Stimulated activated CD4-positive, alpha-beta T cell treated with anti-CD3 and anti-CD28 coated beads, Interleukin-1b, Interleukin-23, amount 100 ng/mL, for 24 hours (primary cell): ENCODE data around the gene ZNF334.

Experiments
- DNase-seq, 4 experiments: peaks; one replicate each; pipeline ENCODE4 v3.0.0-alpha.2; 2020; ENCODE audit warnings: low read depth in 4 of 4, low spot score in 1 of 4

The ZNF334 gene

GRCh38 chr20:46512943-46513844, at the start of gene ZNF334:
TSS of gene ZNF334 (minus strand) at chr20:46513559. CDS start at chr20:46512102, 1,457 bp downstream.
- peak in 3 of 4 experiments; percentile 19 to 42 (median 41) for DNase-seq

DNA sequence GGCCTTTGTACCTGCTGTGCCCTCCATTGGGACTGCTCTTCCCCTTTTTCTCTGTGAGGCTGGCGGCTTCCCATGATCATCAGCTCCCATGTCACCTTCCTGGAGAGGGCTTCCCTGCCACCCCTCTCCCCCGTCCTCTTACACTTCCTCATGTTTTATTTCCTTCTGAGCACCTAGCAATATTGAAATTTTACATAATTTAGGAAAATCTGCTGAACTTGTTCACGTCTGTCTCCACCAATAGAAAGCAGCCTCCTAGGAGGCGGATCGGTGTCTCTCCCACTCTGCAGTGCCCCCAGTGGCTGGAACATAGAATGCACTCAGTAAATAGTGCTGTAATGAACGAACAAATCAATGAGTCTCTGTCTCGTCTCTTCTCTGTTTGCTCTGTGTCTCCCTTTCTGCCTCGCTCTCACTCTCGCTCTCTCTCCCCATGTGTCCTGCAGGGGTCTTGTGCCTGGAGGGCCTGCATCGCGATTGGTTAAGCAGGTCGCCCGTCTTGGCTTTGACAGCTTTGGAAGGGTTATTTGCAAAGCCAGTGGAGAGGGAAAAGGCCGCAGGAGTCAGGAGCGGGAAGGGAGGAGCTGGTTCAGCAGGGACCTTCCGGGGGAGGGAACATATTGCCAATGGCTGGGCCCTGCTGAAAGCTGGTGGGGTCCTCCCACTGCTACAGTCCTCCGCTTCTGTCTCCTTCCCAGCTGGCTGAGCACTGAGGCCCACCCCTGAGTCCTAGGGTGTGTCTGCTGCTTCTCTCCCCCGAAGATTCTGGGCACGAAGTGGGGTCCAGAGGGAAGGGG, 49.2 kb upstream of the ZNF334 start:
- peak; percentile 28 to 60 (median 46) for DNase-seq

- no peak for DNase-seq
Measured at GRCh38 chr20:46562009-46562372, 48.6 kb upstream of the ZNF334 start.

- DNase-seq, result no peak
Measured at GRCh38 chr20:46559685-46560440, 46.5 kb upstream of the ZNF334 start.

DNA sequence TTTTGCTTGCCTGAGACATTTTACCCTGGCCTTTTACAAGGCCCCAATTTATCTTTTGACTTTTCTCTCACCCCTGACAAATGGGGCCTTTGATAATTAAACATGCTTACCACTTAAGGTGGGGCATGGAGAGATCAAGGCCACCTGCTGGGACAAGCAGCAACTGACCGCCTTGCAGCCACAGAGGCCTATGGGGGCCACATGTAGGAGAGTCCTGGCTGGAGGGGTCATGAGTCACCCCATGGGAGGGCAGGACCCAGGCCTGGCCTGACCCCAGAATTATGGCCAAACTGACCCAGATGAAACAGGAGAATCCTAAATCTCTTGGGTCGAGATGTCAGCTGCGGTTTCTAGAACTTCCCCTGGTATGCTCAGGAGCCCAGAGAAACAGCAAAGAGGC, 45.6 kb upstream of the ZNF334 start:
- no peak for DNase-seq

DNA sequence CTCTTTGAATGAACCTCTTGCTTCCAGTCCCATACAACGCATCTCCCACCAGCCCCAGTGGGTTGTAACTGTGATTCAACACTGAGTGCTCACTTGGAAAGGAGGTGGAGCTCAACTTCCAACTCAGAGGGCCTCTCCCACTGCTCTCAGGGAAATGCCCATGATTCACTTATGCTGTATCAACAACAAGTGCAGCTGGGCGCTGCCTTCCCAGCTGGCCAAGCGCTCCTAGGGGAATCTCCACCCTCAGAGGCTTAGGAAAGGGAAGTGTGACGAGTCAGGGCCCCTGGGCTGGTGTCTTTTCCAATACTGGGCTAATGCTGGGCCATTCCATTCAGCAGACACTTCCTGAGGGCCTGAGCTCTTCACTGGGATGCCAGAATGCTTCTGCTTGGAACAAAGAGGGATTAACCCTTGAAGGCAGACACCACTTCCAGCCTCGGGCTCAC, 45.2 kb upstream of the ZNF334 start:
- DNase-seq, result peak in 3 of 4 experiments; percentile 16 to 51 (median 16)

DNA sequence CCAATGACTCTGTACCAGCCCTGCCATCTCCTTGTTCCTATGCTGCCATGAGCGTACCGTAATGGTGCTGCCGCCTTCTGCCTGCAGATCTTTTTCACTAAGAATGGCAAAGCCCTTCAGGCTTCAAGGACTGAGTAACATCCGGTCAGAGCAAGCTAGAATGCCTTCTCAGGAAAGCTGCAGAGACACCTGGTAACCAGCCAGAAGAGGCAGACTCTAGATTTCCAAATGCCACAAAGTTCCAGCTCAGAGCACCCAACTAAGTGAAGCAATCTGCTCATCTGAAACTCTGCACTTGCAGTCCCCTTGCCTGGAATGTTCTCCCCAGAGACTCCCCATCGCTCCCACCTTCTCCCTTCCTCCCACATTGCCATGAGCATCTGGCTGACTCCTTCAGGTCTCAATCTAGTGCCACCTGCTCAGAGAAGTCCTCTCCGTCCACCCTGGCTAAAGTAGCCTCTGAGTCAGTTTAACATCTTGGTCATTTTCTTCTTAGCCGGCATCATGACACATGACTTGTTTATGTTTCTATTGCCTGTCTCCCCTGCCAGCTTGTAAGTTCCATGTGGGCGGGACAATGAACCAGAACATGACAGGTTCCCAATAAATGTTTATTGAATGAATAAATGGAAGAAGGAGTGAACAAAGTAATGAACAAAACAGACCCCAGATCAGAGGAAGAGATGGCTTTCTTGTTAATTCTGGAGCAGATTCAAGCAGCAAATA, 44.0 kb upstream of the ZNF334 start:
- DNase-seq, result no peak

GRCh38 chr20:46555370-46555956, 42.1 kb upstream of the ZNF334 start:
- DNase-seq, result no peak

- DNase-seq, result no peak
Measured at GRCh38 chr20:46554828-46555227, 41.5 kb upstream of the ZNF334 start.

GRCh38 chr20:46553926-46554325, 40.6 kb upstream of the ZNF334 start:
- no peak for DNase-seq

- peak in 2 of 4 experiments; percentile 14 to 16 for DNase-seq
Measured at GRCh38 chr20:46552460-46553420, 39.4 kb upstream of the ZNF334 start.

- no peak for DNase-seq
Measured at GRCh38 chr20:46551522-46552381, 38.4 kb upstream of the ZNF334 start.

GRCh38 chr20:46550461-46550860, 37.1 kb upstream of the ZNF334 start, which contains the start of gene OCSTAMP:
TSS of gene OCSTAMP (minus strand) at chr20:46550654. CDS start at chr20:46550560, 94 bp downstream.
- no peak for DNase-seq

DNA sequence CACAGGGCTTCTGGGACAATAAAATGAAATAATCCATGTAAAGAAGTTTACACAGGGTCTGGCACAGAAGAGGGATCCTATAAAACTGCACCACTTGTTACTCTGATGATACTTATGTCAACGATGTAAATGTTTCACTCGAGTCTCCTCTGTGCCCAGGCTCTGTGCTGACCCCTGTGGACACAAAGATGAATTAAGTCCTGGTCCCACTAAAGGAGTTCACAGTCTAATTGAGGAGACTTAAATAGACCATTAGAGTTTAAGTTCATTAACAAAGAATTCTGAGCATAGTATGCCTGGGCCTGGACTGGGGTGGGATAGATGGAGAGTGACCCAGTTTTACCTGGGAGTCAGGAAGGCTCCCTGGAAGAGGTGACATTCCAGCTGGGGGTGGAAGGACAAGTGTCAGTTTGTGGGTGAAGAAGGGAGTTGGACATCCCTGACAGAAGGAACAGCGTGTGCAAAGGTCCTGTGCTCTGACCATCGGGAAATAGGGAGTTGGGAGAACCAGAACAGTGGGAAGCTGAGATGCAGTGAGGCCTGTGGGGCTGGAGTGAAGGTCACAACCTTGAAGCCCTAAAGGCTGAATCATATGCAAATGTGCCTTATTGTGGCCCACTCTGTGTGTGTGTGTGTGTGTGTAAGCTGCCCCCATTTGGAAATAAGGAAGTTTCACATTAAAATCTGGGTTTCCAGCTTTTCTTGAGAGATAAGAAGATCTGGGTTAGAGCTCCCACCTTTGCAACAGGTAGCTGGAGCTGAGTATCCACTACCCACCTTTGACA, 36.0 kb upstream of the ZNF334 start:
- no peak for DNase-seq

DNA sequence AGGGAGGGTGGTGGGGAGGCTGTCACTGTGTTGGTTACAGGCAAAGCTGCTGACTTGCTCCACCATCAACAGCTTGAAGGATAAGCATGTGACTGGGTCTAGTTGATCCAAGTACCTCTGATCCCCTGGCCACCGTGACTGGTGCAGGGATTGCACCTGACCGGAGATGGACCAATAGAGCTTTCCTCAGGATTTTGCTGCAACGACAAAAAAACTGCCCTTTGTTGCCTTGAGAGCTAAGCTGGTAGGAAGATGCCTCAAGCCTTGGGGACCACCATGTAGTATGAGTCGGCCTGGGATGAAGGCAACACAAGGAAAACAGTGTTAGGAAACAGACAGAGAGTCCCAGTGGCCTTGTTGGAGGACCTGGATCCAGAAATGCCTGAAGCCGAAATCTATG, 35.3 kb upstream of the ZNF334 start:
- DNase-seq, result no peak

DNA sequence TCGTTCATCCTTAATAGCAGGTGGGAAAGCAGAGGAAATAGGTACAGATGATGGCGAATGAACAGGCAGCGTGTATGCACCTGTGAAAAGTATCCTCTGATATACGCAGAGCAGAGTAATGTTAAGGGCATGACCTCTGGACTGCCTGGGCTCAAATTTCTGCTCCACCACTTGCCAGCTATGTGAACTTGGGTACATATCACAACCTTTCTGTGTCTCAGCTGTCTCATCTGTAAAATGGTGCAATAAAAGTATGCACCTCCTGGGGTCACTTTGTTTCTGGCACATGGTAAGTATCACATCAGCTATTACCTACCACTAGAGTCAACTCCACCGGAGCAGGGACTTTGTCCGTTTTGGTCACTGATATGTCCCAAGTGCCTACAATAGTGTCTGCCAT, 34.6 kb upstream of the ZNF334 start:
- no peak for DNase-seq

GRCh38 chr20:46546936-46547335, 33.6 kb upstream of the ZNF334 start:
- no peak for DNase-seq
